ENCODE results near the gene PATL1.

Gene PATL1

DNA sequence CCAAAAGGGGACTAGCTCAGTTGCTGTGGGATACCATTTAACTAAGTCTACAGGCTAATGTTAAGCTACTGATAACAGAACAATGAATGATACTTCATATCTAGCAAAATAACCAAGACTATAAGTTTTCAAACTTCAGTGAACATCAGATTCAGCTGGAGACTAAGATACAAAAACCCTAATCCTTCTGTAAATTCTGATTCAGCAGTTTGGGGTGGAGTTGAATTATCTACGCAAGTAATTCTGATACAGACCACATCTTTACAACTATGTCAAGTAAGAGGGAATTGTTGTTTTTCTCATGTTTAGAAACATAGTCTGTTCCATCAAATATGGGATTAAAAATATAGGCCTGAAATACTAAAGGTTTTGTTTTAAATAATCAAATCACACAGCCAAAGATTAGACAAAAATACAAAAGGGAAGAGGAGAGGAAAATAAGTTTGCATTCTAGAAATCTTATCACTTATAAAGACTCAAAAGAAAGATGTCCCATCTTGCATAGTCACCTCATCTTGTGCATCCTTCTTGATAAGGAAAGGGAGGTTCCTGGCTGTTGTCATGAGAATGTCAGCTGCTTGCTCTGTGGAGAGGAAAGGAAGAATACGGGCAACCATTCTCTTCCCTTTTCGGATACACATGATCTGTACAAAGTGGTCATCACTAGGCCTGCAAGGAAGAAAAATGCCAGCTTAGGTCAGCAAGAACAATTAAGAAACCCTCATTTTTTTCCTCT is 21.4 kb downstream of the PATL1 start:
- TF ChIP-seq, protein P1, sequence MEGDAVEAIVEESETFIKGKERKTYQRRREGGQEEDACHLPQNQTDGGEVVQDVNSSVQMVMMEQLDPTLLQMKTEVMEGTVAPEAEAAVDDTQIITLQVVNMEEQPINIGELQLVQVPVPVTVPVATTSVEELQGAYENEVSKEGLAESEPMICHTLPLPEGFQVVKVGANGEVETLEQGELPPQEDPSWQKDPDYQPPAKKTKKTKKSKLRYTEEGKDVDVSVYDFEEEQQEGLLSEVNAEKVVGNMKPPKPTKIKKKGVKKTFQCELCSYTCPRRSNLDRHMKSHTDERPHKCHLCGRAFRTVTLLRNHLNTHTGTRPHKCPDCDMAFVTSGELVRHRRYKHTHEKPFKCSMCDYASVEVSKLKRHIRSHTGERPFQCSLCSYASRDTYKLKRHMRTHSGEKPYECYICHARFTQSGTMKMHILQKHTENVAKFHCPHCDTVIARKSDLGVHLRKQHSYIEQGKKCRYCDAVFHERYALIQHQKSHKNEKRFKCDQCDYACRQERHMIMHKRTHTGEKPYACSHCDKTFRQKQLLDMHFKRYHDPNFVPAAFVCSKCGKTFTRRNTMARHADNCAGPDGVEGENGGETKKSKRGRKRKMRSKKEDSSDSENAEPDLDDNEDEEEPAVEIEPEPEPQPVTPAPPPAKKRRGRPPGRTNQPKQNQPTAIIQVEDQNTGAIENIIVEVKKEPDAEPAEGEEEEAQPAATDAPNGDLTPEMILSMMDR (IDR thresholded peaks at IDR 0.05; ENCODE audit: poor library complexity, severe bottlenecking): no peak
- Histone ChIP-seq H3K9me3 (ENCODE audit: severe bottlenecking) (peaks cover 2% of the 10 kb centered on the region), H3K27me3 (ENCODE audit: insufficient read depth, poor library complexity, severe bottlenecking) (no peaks in the 10 kb centered on the region), H3K4me3 (ENCODE audit: severe bottlenecking) (no peak overlapping the region), H3K27ac (ENCODE audit: poor library complexity, severe bottlenecking) (no peak overlapping the region), H3K36me3 (ENCODE audit: low read depth) (peaks cover 91% of the 10 kb centered on the region), H3K4me1 (ENCODE audit: insufficient read depth, poor library complexity, severe bottlenecking) (no peaks in the 10 kb centered on the region)
- ATAC-seq (ENCODE audit: low read depth) (no peak), DNase-seq (ENCODE audit: low spot score) (no peak)

DNA sequence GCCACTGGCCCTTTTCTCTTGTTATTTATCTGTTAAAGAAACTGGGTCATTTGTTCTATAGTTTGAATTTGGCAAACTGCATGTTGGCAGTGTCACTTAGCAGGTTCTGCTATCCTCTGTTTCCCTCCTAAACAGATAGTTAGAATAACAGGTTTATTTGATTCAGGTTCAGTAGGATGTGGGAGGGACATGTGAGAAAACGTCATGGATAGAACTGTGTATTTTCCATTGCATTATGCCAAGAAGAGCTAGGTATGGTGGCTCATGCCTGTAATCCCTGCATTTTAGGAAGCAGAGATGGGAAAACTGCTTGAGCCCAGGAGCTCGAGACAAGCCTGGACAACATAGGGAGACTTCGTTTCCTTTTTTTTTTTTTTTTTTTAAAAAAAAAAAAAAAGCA is 24.3 kb downstream of the PATL1 start:
- Histone ChIP-seq H3K9me3 (ENCODE audit: severe bottlenecking) (peaks cover 2% of the 10 kb centered on the region), H3K4me3 (ENCODE audit: severe bottlenecking) (no peak overlapping the region), H3K27ac (ENCODE audit: poor library complexity, severe bottlenecking) (no peak overlapping the region), H3K4me1 (ENCODE audit: insufficient read depth, poor library complexity, severe bottlenecking) (no peaks in the 10 kb centered on the region), H3K36me3 (ENCODE audit: low read depth) (peaks cover 93% of the 10 kb centered on the region), H3K27me3 (ENCODE audit: insufficient read depth, poor library complexity, severe bottlenecking) (no peaks in the 10 kb centered on the region)
- no peak for DNase-seq (ENCODE audit: low spot score)
- TF ChIP-seq, protein P1 (IDR thresholded peaks at IDR 0.05; ENCODE audit: poor library complexity, severe bottlenecking): no peak
- ATAC-seq (ENCODE audit: low read depth): no peak

DNA sequence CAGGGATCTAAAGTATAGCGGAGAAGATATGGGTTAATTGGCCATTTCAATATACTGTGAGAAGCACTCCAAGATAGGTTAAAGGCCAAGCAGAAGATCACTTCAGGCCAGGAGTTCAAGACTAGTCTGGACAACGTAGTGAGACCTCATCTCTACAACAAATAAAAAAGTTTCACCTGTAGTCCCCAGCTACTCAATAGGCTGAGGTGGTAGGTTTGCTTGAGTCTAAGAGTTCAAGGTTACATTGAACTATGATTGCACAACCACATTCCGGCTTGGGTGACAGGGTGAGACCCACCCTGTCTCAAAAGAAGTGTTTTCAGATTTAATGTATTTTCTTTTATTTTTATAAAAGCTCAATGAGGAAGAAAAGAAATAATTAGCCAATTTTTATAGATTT is 25.4 kb downstream of the PATL1 start:
- ATAC-seq (ENCODE audit: low read depth) (no peak), DNase-seq (ENCODE audit: low spot score) (no peak)
- H3K4me1 ChIP-seq (ENCODE audit: insufficient read depth, poor library complexity, severe bottlenecking): no peaks in the 10 kb centered on the region
- no peak overlapping the region for H3K4me3 ChIP-seq (ENCODE audit: severe bottlenecking)
- H3K36me3 ChIP-seq (ENCODE audit: low read depth): peaks cover 93% of the 10 kb centered on the region
- no peaks in the 10 kb centered on the region for H3K27me3 ChIP-seq (ENCODE audit: insufficient read depth, poor library complexity, severe bottlenecking)
- peaks cover 2% of the 10 kb centered on the region for H3K9me3 ChIP-seq (ENCODE audit: severe bottlenecking)
- TF ChIP-seq, protein P1 (IDR thresholded peaks at IDR 0.05; ENCODE audit: poor library complexity, severe bottlenecking): no peak
- H3K27ac ChIP-seq (ENCODE audit: poor library complexity, severe bottlenecking): no peak overlapping the region

DNA sequence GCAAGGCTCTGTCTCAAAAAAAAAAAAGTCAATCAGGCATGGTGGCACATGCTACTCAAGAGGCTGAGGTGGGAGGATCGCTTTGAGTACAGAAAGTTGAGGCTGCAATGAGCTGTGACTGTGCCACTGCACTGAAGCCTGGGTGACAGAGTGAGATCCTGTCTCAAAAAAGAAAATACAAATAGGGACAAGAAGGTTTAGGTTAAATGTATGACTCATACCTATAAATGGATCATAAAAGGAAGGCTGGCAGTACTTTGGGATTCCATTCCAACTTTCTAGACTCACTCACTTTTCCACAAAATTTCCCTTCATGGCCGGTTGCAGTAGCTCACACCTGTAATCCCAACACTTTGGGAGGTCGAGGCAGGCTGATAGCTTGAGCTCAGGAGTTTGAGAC is 27.7 kb downstream of the PATL1 start:
- no peak for DNase-seq (ENCODE audit: low spot score)
- H3K27ac ChIP-seq (ENCODE audit: poor library complexity, severe bottlenecking): no peak overlapping the region
- TF ChIP-seq, protein P1 (IDR thresholded peaks at IDR 0.05; ENCODE audit: poor library complexity, severe bottlenecking): no peak
- no peak overlapping the region for H3K4me3 ChIP-seq (ENCODE audit: severe bottlenecking)
- H3K36me3 ChIP-seq (ENCODE audit: low read depth): peaks cover 94% of the 10 kb centered on the region
- no peaks in the 10 kb centered on the region for H3K9me3 ChIP-seq (ENCODE audit: severe bottlenecking)
- H3K27me3 ChIP-seq (ENCODE audit: insufficient read depth, poor library complexity, severe bottlenecking): no peaks in the 10 kb centered on the region
- no peak for ATAC-seq (ENCODE audit: low read depth)
- no peaks in the 10 kb centered on the region for H3K4me1 ChIP-seq (ENCODE audit: insufficient read depth, poor library complexity, severe bottlenecking)

DNA sequence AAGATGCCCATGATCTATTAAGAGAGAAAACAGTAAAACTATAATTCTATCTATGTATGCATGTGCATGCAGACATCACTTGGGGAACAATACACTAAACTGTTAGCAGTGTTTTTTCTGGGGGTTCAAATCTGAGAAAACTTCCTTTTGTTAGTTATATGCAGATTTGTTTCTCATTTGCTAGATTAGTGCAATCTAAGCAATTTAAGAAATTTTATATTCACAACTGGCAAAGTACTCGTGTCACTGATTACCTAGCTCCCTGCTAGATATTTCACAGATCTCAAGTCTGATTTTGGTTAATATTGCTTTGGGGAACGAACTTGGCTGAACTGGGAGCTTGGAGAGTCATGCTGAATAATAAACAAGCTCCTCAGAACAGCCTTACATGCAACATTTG is 38.3 kb downstream of the PATL1 start:
- no peak for ATAC-seq (ENCODE audit: low read depth)
- no peak overlapping the region for H3K27ac ChIP-seq (ENCODE audit: poor library complexity, severe bottlenecking)

More for the DNA sequence above, 38.3 kb downstream of the PATL1 start:
- peaks cover 4% of the 10 kb centered on the region for H3K36me3 ChIP-seq (ENCODE audit: low read depth)
- H3K27me3 ChIP-seq (ENCODE audit: insufficient read depth, poor library complexity, severe bottlenecking): no peaks in the 10 kb centered on the region
- no peaks in the 10 kb centered on the region for H3K9me3 ChIP-seq (ENCODE audit: severe bottlenecking)
- TF ChIP-seq, protein P1 (IDR thresholded peaks at IDR 0.05; ENCODE audit: poor library complexity, severe bottlenecking): no peak
- no peaks in the 10 kb centered on the region for H3K4me1 ChIP-seq (ENCODE audit: insufficient read depth, poor library complexity, severe bottlenecking)
- H3K4me3 ChIP-seq (ENCODE audit: severe bottlenecking): no peak overlapping the region
- no peak for DNase-seq (ENCODE audit: low spot score)
